Neural progenitor cell (in vitro differentiated cells): Measurements from ENCODE around the gene AK5.

Source experiments
- EZH2 ChIP-seq: fragments of 200-600 bp; sonication (generic); IDR thresholded peaks from 2 replicates; pipeline ENCODE4 v1.6.1; 2017; ENCODE audit warnings: antibody characterized with exemption, mild to moderate bottlenecking, moderate library complexity
- TF ChIP-seq, protein P1 (sequence below): fragments of 200-600 bp; sonication (generic); IDR thresholded peaks from 2 replicates; pipeline ENCODE4 v1.5.1; 2017; ENCODE audit warnings: antibody characterized with exemption, mild to moderate bottlenecking

DNA sequence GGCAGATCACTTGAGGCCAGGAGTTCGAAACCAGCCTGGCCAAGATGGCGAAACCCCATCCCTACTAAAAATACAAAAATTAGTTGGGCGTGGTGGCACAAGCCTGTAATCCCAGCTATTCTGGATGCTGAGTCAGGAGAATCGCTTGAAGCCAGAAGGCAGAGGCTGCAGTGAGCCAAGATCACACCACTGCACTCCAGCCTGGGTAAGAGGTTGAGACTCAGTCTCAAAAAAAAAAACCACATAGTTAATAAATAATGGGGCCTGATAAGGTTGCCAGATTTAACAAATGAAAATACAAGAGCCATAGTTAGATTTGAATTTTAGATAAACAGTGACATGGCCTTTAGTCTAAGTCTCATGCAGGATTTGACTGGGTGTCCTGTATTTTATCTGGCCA, 225.0 kb downstream of the AK5 start:
- TF ChIP-seq, protein P1, sequence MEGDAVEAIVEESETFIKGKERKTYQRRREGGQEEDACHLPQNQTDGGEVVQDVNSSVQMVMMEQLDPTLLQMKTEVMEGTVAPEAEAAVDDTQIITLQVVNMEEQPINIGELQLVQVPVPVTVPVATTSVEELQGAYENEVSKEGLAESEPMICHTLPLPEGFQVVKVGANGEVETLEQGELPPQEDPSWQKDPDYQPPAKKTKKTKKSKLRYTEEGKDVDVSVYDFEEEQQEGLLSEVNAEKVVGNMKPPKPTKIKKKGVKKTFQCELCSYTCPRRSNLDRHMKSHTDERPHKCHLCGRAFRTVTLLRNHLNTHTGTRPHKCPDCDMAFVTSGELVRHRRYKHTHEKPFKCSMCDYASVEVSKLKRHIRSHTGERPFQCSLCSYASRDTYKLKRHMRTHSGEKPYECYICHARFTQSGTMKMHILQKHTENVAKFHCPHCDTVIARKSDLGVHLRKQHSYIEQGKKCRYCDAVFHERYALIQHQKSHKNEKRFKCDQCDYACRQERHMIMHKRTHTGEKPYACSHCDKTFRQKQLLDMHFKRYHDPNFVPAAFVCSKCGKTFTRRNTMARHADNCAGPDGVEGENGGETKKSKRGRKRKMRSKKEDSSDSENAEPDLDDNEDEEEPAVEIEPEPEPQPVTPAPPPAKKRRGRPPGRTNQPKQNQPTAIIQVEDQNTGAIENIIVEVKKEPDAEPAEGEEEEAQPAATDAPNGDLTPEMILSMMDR: no peak
- TF ChIP-seq EZH2: no peak
